Activated CD4-positive, alpha-beta T cell treated with anti-CD3 and anti-CD28 coated beads, Interleukin-2, amount 10 ng/mL, durations not matched to agents 24 days and 14 days (primary cell): ENCODE results near the gene DMTF1. TPM values are rescaled to one million over a fixed set of nuclear protein-coding genes. Genes with fewer than 3 reads are reported as not detected.
"Not testable (repeated sequence)": the region's sequence is repeated elsewhere in the genome, so short reads cannot be mapped to it uniquely, and the experiment has no call there.

ENCODE experiments used
- DNase-seq: peaks from one replicate; pipeline ENCODE4 v3.0.0; 2022
- H3K27ac Mint-ChIP-seq: one replicate; pipeline ENCODE4 v1.8.0; 2022; ENCODE audit warnings: mild to moderate bottlenecking, mixed read lengths
- H3K27me3 Mint-ChIP-seq: one replicate; pipeline ENCODE4 v1.8.0; 2022; ENCODE audit warnings: mixed read lengths
- H3K36me3 Mint-ChIP-seq: one replicate; pipeline ENCODE4 v1.8.0; 2022; ENCODE audit warnings: low read depth, mild to moderate bottlenecking, mixed read lengths
- H3K4me1 Mint-ChIP-seq: one replicate; pipeline ENCODE4 v1.8.0; 2021; ENCODE audit warnings: mixed read lengths
- H3K4me3 Mint-ChIP-seq: one replicate; pipeline ENCODE4 v1.8.0; 2022; ENCODE audit warnings: mild to moderate bottlenecking, moderate library complexity, mixed read lengths
- H3K9me3 Mint-ChIP-seq: one replicate; pipeline ENCODE4 v1.8.0; 2021; ENCODE audit warnings: mixed read lengths
- intact Hi-C: fragments of 100-400 bp; cut with micrococcal nuclease; formaldehyde crosslinking; loops from one replicate; pipeline ENCODE4 v1.15.1; 2023
- total RNA-seq: library from RNA; stranded (reverse); gene quantifications from 2 replicates; pipeline ENCODE4 v1.2.3, GENCODE V29; 2022

Gene DMTF1
- total RNA-seq, 1 donor from 2014 or later: 102 TPM

DNA sequence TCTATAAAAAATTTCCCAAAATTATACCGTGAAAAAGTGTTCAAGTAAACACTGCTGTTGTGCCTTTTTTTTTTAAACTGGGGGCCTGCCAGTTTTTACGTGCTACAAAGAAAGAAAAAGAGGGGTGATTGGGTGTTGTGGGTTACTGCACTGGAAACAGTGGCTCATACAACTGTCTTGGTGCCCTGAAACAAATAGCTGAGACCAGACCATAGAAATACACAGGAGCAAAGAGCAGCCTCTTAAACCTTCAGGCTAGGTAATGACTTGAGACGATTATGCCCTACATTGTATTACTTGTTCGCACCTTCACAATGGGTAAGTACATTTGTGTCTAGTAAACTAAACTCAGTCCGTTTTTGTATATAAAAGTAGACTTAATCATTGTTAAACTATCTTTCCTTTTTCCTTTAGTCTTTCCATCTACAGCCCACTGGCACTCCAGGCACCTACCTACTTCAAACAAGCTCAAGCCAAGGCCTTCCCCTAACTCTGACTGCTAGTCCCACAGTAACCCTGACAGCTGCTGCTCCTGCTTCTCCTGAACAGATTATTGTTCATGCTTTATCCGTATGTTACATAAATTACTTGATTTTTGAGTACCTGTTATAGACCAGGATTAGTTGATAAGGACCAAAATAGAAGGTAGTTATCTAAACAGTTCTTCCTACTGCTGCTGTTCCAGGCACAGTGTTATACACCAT is 40.7 kb downstream of the DMTF1 start:
- Mint-ChIP-seq H3K27me3 (no peaks in the 10 kb centered on the region), H3K36me3 (peaks cover 69% of the 10 kb centered on the region)
- intact Hi-C loops: no loop called here

DNA sequence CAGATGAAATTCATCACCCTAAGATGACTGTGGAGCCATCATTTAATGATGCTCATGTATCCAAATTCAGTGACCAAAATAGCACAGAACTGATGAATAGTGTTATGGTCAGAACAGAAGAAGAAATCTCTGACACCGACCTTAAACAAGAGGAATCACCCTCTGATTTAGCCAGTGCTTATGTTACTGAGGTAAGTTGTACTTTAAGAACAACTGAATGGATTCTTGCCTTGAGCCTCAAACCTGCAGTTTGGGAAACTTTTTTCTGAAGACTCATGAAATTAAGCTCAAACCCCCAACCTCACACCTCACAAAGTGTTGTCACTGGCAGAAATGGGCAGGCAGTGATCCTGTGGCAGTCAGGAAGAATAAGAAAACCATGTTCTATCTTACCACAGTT is 41.7 kb downstream of the DMTF1 start:
- Mint-ChIP-seq H3K27ac (no peak overlapping the region), H3K4me1 (peaks cover 13% of the 10 kb centered on the region), H3K36me3 (peaks cover 70% of the 10 kb centered on the region), H3K9me3 (no peaks in the 10 kb centered on the region), H3K27me3 (no peaks in the 10 kb centered on the region), H3K4me3 (no peak overlapping the region)
- intact Hi-C loops: no loop called here
- DNase-seq: no peak

More for the DNA sequence above, 40.7 kb downstream of the DMTF1 start:
- no peaks in the 10 kb centered on the region for H3K9me3 Mint-ChIP-seq
- peaks cover 19% of the 10 kb centered on the region for H3K4me1 Mint-ChIP-seq
- H3K27ac Mint-ChIP-seq: peak overlapping the region; percentile 58
- no peak for DNase-seq
- H3K4me3 Mint-ChIP-seq: no peak overlapping the region

GRCh38 chr7:87199241-87199640 is 47.0 kb downstream of the DMTF1 start:
- H3K36me3 Mint-ChIP-seq: peaks cover 81% of the 10 kb centered on the region
- H3K27ac Mint-ChIP-seq: no peak overlapping the region
- peaks cover 10% of the 10 kb centered on the region for H3K9me3 Mint-ChIP-seq
- no peak overlapping the region for H3K4me3 Mint-ChIP-seq
- intact Hi-C loops: loop anchor here (2.0 kb wide), 1 partner anchor 18 kb away; no protein-coding TSS in a partner anchor
- DNase-seq: peak; percentile 46
- no peaks in the 10 kb centered on the region for H3K27me3 Mint-ChIP-seq
- peaks cover 20% of the 10 kb centered on the region for H3K4me1 Mint-ChIP-seq

DNA sequence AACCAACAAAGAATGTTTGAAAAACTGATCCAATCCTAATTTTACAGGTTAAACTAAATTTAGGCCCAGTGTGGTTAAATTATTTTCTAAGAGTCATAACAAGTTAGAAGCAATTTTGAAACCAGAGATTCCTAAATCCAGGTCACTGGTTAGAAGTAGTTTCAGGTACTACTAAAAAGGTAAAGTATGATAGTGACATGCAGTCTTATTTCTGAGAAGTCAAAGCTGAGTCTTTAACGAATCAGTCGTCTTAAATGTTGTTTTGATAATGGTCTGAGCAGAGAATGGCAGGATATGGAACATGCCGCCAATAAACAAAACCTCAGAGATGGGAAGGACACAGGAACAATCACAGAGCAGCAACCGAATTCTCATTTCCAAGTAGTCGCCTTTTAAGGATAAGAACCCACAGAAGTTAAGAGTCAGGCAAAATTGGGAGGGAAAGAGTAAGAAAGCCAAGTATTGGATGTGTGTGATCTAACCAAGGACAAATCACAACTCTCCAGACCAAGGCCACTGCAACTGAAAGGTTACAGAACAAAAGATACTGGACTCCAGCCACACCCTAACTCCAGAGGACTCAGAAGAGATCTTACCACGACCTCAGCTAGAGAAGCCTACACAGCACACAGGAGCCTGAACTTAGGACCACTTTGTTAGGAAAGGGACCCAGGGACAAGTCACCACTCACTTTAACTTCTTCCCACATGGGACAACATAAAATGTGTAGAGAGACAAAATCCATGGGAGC is 47.6 kb downstream of the DMTF1 start:
- peaks cover 82% of the 10 kb centered on the region for H3K36me3 Mint-ChIP-seq
- peak overlapping the region; percentile 29 for H3K27ac Mint-ChIP-seq
- intact Hi-C loops: loop anchor here (2.0 to 5.0 kb wide), 3 partner anchors 15 to 37 kb away; no protein-coding TSS in a partner anchor
- DNase-seq: peak; percentile 52
- peaks cover 20% of the 10 kb centered on the region for H3K4me1 Mint-ChIP-seq
- H3K27me3 Mint-ChIP-seq: no peaks in the 10 kb centered on the region
- H3K4me3 Mint-ChIP-seq: no peak overlapping the region
- peaks cover 10% of the 10 kb centered on the region for H3K9me3 Mint-ChIP-seq

DNA sequence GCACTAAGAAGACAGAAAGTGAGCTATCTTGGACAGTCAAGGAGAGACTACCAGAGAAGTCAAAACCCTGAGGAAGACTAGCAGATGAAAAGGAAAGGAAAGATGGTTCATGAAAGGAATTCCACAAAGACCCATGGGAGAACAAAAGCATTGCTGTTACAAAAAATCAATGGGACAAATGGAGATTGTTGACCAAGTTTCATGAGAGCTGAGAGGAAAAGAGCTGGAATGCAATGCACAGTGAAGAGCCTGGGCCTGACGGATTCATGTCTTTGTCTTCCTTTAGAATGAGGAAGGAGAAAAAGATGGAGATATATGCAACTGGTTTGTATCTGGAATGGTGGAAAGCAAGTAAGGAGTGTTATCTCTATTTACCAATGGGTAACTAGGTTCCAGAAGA is 50.0 kb downstream of the DMTF1 start:
- Mint-ChIP-seq H3K4me3 (no peak overlapping the region), H3K36me3 (peaks cover 88% of the 10 kb centered on the region), H3K27ac (no peak overlapping the region), H3K9me3 (peaks cover 20% of the 10 kb centered on the region), H3K4me1 (peaks cover 16% of the 10 kb centered on the region), H3K27me3 (no peaks in the 10 kb centered on the region)
- no peak for DNase-seq
- intact Hi-C loops: loop anchor here (5.0 kb wide), 1 partner anchor 35 kb away; no protein-coding TSS in a partner anchor

DNA sequence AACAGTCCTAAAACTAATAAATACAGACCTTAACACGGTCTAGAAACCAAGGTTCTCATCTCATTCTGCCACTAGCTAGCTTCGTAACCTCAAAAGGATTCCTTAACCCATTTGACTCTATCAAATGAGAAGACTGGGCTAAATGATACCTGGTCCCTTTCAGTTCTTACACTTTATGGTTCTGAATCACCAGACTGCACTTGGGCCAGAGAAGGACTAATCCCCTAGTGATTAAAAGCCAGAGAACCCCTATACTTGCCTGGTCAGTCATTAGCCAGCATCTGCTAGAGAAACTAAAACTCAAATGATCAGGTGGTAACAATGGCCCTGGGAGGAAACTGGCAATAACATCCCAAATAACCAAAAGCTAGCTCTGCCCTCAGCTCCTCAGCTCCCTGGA is 50.5 kb downstream of the DMTF1 start:
- peaks cover 16% of the 10 kb centered on the region for H3K4me1 Mint-ChIP-seq
- H3K27ac Mint-ChIP-seq: no peak overlapping the region
- intact Hi-C loops: loop anchor here (5.0 kb wide), 1 partner anchor 35 kb away; no protein-coding TSS in a partner anchor
- H3K36me3 Mint-ChIP-seq: peaks cover 87% of the 10 kb centered on the region
- DNase-seq: peak; percentile 27
- H3K4me3 Mint-ChIP-seq: no peak overlapping the region
- H3K27me3 Mint-ChIP-seq: no peaks in the 10 kb centered on the region
- H3K9me3 Mint-ChIP-seq: peaks cover 20% of the 10 kb centered on the region

- H3K27me3 Mint-ChIP-seq, H3K4me3 Mint-ChIP-seq: not testable (repeated sequence)
- intact Hi-C loops: loop anchor here (1.0 to 5.0 kb wide), 2 partner anchors 12 to 33 kb away; no protein-coding TSS in a partner anchor
- Mint-ChIP-seq H3K36me3 (peaks cover 86% of the 10 kb centered on the region), H3K4me1 (peaks cover 19% of the 10 kb centered on the region), H3K9me3 (peaks cover 20% of the 10 kb centered on the region), H3K27ac (peak overlapping the region; percentile 53)
- DNase-seq: peak; percentile 51
These were observed 51.7 kb downstream of the DMTF1 start for GRCh38 chr7:87203929-87204328.

DNA sequence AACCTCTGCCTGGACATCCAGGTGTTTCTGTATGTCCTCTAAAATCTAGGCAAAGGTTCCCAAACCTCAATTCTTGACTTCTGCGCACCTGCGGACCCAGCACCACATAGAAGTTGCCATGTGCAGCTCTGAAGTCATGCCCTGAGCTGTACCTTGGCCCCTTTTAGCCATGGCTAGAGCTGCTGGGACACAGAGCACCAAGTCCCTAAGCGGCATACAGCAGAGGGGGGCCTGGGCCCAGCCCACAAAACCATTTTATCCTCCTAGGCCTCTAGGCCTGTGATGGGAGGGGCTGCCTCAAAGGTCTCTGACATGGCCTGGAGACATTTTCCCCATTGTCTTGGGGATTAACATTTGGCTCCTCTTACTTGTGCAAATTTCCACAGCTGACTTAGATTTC is 52.7 kb downstream of the DMTF1 start:
- intact Hi-C loops: loop anchor here (1.0 to 5.0 kb wide), 2 partner anchors 11 to 32 kb away; no protein-coding TSS in a partner anchor
- DNase-seq: peak; percentile 57
- Mint-ChIP-seq H3K4me3 (no peak overlapping the region), H3K27me3 (no peaks in the 10 kb centered on the region), H3K9me3 (peaks cover 20% of the 10 kb centered on the region), H3K36me3 (peaks cover 85% of the 10 kb centered on the region), H3K27ac (no peak overlapping the region), H3K4me1 (peaks cover 21% of the 10 kb centered on the region)

DNA sequence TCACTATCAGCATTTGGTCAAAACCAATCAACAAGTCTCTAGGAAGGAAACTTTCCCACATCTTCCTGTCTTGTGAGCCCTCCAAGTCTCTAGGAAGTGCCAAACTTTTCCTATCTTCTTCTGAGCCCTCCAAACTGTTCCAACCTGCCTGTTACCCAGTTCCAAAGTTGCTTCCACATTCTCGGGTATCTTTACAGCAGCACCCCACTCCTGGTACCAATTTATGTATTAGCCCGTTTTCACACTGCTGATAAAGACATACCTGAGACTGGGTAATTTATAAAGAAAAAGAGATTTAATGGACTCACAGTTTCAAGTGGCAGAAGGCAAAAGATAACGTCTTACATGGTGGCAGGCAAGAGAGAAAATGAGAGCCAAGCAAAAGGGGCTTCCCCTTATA is 53.4 kb downstream of the DMTF1 start:
- peaks cover 81% of the 10 kb centered on the region for H3K36me3 Mint-ChIP-seq
- peaks cover 22% of the 10 kb centered on the region for H3K4me1 Mint-ChIP-seq
- H3K27ac Mint-ChIP-seq, H3K27me3 Mint-ChIP-seq, H3K4me3 Mint-ChIP-seq, intact Hi-C loops, DNase-seq: not testable (repeated sequence)
- peaks cover 20% of the 10 kb centered on the region for H3K9me3 Mint-ChIP-seq

DNA sequence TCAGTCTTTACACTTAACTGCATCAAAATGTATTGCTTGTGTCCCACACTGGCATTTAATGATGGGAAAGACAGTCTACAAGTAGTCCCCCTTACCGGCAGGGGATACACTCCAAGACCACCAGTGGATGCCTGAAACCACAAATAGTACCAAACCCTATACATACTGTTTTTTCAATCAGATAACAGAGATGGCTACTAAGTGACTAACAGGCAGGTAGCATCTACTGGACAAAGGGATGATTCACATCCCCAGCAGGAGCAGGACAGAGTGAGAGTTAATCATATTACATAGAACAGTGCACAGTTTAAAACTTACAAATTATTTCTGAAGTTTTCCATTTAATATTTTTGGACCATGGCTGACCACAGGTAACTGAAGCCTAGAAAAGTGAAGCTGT is 54.1 kb downstream of the DMTF1 start:
- H3K9me3 Mint-ChIP-seq: peaks cover 20% of the 10 kb centered on the region
- DNase-seq: no peak
- intact Hi-C loops: no loop called here
- H3K4me1 Mint-ChIP-seq: peaks cover 25% of the 10 kb centered on the region
- H3K4me3 Mint-ChIP-seq: no peak overlapping the region
- peaks cover 81% of the 10 kb centered on the region for H3K36me3 Mint-ChIP-seq
- H3K27ac Mint-ChIP-seq: peak overlapping the region; percentile 10
- H3K27me3 Mint-ChIP-seq: no peaks in the 10 kb centered on the region

DNA sequence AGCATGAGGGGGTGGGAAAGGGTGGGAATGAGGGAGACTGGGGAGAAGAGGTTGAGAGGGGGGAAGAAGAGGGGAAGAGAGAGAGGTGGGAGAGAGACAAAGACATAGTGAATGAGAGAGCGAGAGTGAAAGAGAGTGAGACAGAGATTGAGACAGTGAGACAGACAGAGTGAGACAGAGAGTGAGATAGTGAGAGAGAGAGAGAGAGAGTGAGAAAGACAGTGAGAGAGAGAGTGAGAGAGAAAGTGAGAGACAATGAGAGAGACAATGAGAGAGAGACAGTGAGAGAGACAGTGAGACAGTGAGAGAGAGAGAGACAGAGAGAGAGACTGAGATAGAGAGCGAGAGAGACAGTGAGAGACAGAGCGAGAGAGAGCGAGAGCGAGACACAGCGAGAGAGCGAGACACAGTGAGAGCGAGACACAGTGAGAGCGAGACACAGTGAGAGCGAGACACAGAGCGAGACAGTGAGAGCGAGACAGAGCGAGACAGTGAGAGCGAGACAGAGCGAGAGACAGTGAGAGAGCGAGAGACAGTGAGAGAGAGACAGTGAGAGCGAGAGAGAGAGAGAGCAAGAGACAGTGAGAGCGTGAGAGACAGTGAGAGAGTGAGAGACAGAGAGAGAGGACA is 57.2 kb downstream of the DMTF1 start:
- H3K4me1 Mint-ChIP-seq: peaks cover 44% of the 10 kb centered on the region
- H3K27me3 Mint-ChIP-seq: no peaks in the 10 kb centered on the region
- peaks cover 63% of the 10 kb centered on the region for H3K36me3 Mint-ChIP-seq
- H3K27ac Mint-ChIP-seq: peak overlapping the region; percentile 6
- no peak overlapping the region for H3K4me3 Mint-ChIP-seq
- intact Hi-C loops: no loop called here
- peaks cover 10% of the 10 kb centered on the region for H3K9me3 Mint-ChIP-seq
- DNase-seq: no peak

GRCh38 chr7:87210506-87210905 is 58.3 kb downstream of the DMTF1 start:
- intact Hi-C loops: loop anchor here (10.0 kb wide), 1 partner anchor 414 kb away; the partner anchor contains the start of gene RUNDC3B
- peaks cover 48% of the 10 kb centered on the region for H3K4me1 Mint-ChIP-seq
- no peak for DNase-seq
- peak overlapping the region; percentile 32 for H3K27ac Mint-ChIP-seq
- no peak overlapping the region for H3K4me3 Mint-ChIP-seq
- H3K9me3 Mint-ChIP-seq: peaks cover 8% of the 10 kb centered on the region
- H3K36me3 Mint-ChIP-seq: peaks cover 56% of the 10 kb centered on the region
- no peaks in the 10 kb centered on the region for H3K27me3 Mint-ChIP-seq

GRCh38 chr7:87212498-87212897 is 60.2 kb downstream of the DMTF1 start:
- Mint-ChIP-seq H3K4me1 (peaks cover 60% of the 10 kb centered on the region), H3K27ac (peak overlapping the region; percentile 92), H3K27me3 (no peaks in the 10 kb centered on the region), H3K9me3 (no peaks in the 10 kb centered on the region), H3K4me3 (peak overlapping the region; percentile 74), H3K36me3 (peaks cover 43% of the 10 kb centered on the region)
- no peak for DNase-seq
- intact Hi-C loops: loop anchor here (10.0 kb wide), 1 partner anchor 412 kb away; the partner anchor contains the start of gene RUNDC3B
